ENCODE data around the gene PADI3. TPM values are rescaled to one million over a fixed set of nuclear protein-coding genes. Genes with fewer than 3 reads are reported as not detected.
"Not testable (repeated sequence)": the region's sequence is repeated elsewhere in the genome, so short reads cannot be mapped to it uniquely, and the experiment has no call there.

Gene PADI3
- total RNA-seq, 1 experiment from 2014 or later = 2.5 TPM

DNA sequence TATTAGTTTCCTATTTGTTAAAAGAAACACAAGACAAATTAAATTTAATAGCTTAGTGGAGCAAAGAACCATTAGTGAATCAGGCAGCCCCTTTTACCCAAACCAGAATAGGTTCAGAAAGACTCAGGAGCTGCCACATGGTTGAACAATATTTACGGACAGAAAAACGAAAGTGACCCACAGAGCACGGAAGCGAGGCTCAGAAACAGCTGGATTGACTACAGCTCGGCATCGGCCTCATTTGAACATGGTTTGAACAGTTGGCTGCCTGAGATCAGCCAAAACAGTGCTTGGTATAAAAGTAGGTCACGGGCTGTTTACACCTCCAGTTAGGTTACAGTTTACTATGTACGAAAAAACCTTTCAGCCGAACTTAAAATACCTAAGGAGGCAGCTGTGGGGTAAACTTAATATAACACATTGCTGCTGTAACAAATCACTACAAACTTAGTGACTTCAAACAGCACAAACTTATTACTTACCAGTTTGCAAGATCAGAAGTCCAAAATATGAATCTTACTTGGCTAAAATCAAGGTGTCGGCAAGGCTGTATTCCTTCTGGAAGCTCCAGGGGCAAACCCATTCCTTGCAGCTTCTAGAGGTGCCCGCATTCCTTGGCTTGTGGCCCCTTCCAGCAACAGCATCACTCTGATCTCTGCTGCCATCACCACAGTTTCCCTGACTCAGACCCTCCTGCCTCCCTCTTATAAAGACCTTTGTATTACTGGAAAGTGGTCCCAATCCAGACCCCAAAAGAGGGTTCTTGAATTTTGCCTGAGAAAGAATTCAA is 70.9 kb downstream of the PADI3 start:
- Mint-ChIP-seq H3K4me3 (no peak overlapping the region), H3K27me3 (ENCODE audit: low read depth) (no peaks in the 10 kb centered on the region; the same call in 1 of the 2 replicates), H3K36me3 (ENCODE audit: insufficient read depth in 1 of 3, low read depth in 3 of 3) (peaks cover 0 to 3% (median 0%) of the 10 kb centered on the region in 3 experiments; a peak in 1 of 7 replicates), H3K4me1 (peaks cover 24 to 28% of the 10 kb centered on the region in 2 experiments), H3K9me3 (peaks cover 5% of the 10 kb centered on the region in 2 experiments; a peak in 3 of 5 replicates), H3K27ac (no peak overlapping the region)
- WGBS (ENCODE audit: extremely low coverage, insufficient read length, low lambda C conversion rate) = no CpG with 5 or more reads among the region's 11 CpGs
- Histone ChIP-seq H3K9me3 (ENCODE audit: control insufficient read depth, low read depth, low read length) (no peaks in the 10 kb centered on the region), H2BK15ac (ENCODE audit: low read depth, low read length) (no peak overlapping the region), H3K79me1 (ENCODE audit: insufficient read depth, low read depth, low read length, poor library complexity, severe bottlenecking) (no peaks in the 10 kb centered on the region), H4K5ac (ENCODE audit: insufficient read length, low read depth, low read length) (no peak overlapping the region), H2BK120ac (ENCODE audit: low read depth, low read length, poor library complexity, severe bottlenecking) (no peak overlapping the region), H4K91ac (ENCODE audit: insufficient read length, low read depth, low read length) (no peak overlapping the region), H2BK12ac (ENCODE audit: insufficient read length, low read depth, low read length) (no peak overlapping the region), H3K56ac (ENCODE audit: insufficient read length, low read depth, low read length) (no peak overlapping the region), H2AK5ac (ENCODE audit: insufficient read length, low read length) (no peak overlapping the region), H3K27me3 (ENCODE audit: insufficient read depth, low read length) (no peaks in the 10 kb centered on the region), H3K18ac (ENCODE audit: insufficient read length, low read depth, low read length) (no peak overlapping the region), H3T11ph (ENCODE audit: low read length) (no peak overlapping the region), H4K20me1 (ENCODE audit: control insufficient read depth, insufficient read depth, insufficient read length) (no peaks in the 10 kb centered on the region), H2AFZ (ENCODE audit: low read length) (no peak overlapping the region), H3K23ac (ENCODE audit: insufficient read length, low read depth, low read length) (no peak overlapping the region), H3K4me1 (ENCODE audit: insufficient read depth, low read length) (peaks cover 3% of the 10 kb centered on the region; the same call in 1 of the 2 replicates), H3K14ac (ENCODE audit: insufficient read depth, low read length) (no peak overlapping the region), H4K8ac (replicated peaks; ENCODE audit: insufficient read length, low read depth, low read length) (no peak overlapping the region), H3K4me2 (ENCODE audit: insufficient read depth, insufficient read length, low read length) (no peak overlapping the region), H3K9ac (ENCODE audit: extremely low read depth, insufficient read length, low read length) (no peak overlapping the region), H2BK5ac (ENCODE audit: insufficient read length, low read length) (no peak overlapping the region), H2BK20ac (ENCODE audit: low read depth, low read length, poor library complexity, severe bottlenecking) (no peak overlapping the region), H3K4ac (ENCODE audit: low read depth, low read length) (no peak overlapping the region), H3K23me2 (ENCODE audit: insufficient read length, low read depth, low read length, poor library complexity, severe bottlenecking) (no peaks in the 10 kb centered on the region), H3K79me2 (ENCODE audit: insufficient read depth, low read length) (no peaks in the 10 kb centered on the region), H3K27ac (ENCODE audit: insufficient read length, low read depth, low read length) (no peak overlapping the region)
- no peak for DNase-seq
- TF ChIP-seq, protein P1, sequence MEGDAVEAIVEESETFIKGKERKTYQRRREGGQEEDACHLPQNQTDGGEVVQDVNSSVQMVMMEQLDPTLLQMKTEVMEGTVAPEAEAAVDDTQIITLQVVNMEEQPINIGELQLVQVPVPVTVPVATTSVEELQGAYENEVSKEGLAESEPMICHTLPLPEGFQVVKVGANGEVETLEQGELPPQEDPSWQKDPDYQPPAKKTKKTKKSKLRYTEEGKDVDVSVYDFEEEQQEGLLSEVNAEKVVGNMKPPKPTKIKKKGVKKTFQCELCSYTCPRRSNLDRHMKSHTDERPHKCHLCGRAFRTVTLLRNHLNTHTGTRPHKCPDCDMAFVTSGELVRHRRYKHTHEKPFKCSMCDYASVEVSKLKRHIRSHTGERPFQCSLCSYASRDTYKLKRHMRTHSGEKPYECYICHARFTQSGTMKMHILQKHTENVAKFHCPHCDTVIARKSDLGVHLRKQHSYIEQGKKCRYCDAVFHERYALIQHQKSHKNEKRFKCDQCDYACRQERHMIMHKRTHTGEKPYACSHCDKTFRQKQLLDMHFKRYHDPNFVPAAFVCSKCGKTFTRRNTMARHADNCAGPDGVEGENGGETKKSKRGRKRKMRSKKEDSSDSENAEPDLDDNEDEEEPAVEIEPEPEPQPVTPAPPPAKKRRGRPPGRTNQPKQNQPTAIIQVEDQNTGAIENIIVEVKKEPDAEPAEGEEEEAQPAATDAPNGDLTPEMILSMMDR (conservative IDR thresholded peaks at IDR 0.05) = no peak

DNA sequence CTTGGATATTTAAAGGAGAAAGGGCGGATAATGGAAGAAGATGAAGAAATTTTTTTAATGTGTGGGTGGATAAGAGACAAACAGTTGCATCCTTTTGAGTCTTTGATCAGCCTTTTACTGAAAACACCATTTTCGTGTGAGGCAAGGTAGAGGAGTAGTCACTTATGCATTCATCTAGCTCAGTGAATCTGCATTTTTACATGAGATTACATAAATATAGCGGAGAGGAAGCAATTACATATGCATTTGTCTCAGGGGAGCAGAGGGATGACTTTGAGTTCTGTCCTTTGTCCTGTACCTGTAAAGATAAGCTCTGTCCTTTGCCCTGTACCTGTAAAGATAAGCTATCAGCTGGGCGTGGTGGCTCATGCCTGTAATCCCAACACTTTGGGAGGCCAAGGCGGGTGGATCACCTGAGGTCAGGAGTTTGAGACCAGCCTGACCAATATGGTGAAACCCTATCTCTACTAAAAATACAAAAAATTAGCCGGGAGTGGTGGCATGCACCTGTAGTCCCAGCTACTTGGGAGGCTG is 73.0 kb downstream of the PADI3 start:
- H3K27me3 Mint-ChIP-seq (ENCODE audit: low read depth); H4K5ac ChIP-seq (ENCODE audit: insufficient read length, low read depth, low read length); H3K4ac ChIP-seq (ENCODE audit: low read depth, low read length); H2BK5ac ChIP-seq (ENCODE audit: insufficient read length, low read length); H3K9me3 Mint-ChIP-seq; H2AK5ac ChIP-seq (ENCODE audit: insufficient read length, low read length); H3K36me3 Mint-ChIP-seq (ENCODE audit: insufficient read depth in 1 of 3, low read depth in 3 of 3); DNase-seq; H3T11ph ChIP-seq (ENCODE audit: low read length); H2BK20ac ChIP-seq (ENCODE audit: low read depth, low read length, poor library complexity, severe bottlenecking); H3K18ac ChIP-seq (ENCODE audit: insufficient read length, low read depth, low read length); H3K4me2 ChIP-seq (ENCODE audit: insufficient read depth, insufficient read length, low read length); H3K14ac ChIP-seq (ENCODE audit: insufficient read depth, low read length); H3K79me2 ChIP-seq (ENCODE audit: insufficient read depth, low read length); H2BK12ac ChIP-seq (ENCODE audit: insufficient read length, low read depth, low read length); H3K27ac Mint-ChIP-seq; H4K8ac ChIP-seq (replicated peaks; ENCODE audit: insufficient read length, low read depth, low read length); H3K23me2 ChIP-seq (ENCODE audit: insufficient read length, low read depth, low read length, poor library complexity, severe bottlenecking); H3K23ac ChIP-seq (ENCODE audit: insufficient read length, low read depth, low read length); H3K56ac ChIP-seq (ENCODE audit: insufficient read length, low read depth, low read length); H4K20me1 ChIP-seq (ENCODE audit: control insufficient read depth, insufficient read depth, insufficient read length); H3K79me1 ChIP-seq (ENCODE audit: insufficient read depth, low read depth, low read length, poor library complexity, severe bottlenecking); H3K9me3 ChIP-seq (ENCODE audit: control insufficient read depth, low read depth, low read length); H4K91ac ChIP-seq (ENCODE audit: insufficient read length, low read depth, low read length); H3K9ac ChIP-seq (ENCODE audit: extremely low read depth, insufficient read length, low read length); H3K27me3 ChIP-seq (ENCODE audit: insufficient read depth, low read length); H3K4me3 Mint-ChIP-seq; H2BK120ac ChIP-seq (ENCODE audit: low read depth, low read length, poor library complexity, severe bottlenecking); H3K27ac ChIP-seq (ENCODE audit: insufficient read length, low read depth, low read length); H2AFZ ChIP-seq (ENCODE audit: low read length); H3K4me1 ChIP-seq (ENCODE audit: insufficient read depth, low read length); H2BK15ac ChIP-seq (ENCODE audit: low read depth, low read length): not testable (repeated sequence)
- 100% methylated on average over 1 of the region's 6 CpGs for WGBS (ENCODE audit: extremely low coverage, insufficient read length, low lambda C conversion rate)
- peaks cover 11 to 15% of the 10 kb centered on the region in 2 experiments for H3K4me1 Mint-ChIP-seq

All from H9 (cell line).